Medulla oblongata (tissue), 1 donor: Measurements from ENCODE around the gene THSD4.

ENCODE experiments used
- DNase-seq: peaks from one replicate; pipeline ENCODE4 v3.0.0-alpha.2; 2015; ENCODE audit errors: extremely low spot score

Gene THSD4

DNA sequence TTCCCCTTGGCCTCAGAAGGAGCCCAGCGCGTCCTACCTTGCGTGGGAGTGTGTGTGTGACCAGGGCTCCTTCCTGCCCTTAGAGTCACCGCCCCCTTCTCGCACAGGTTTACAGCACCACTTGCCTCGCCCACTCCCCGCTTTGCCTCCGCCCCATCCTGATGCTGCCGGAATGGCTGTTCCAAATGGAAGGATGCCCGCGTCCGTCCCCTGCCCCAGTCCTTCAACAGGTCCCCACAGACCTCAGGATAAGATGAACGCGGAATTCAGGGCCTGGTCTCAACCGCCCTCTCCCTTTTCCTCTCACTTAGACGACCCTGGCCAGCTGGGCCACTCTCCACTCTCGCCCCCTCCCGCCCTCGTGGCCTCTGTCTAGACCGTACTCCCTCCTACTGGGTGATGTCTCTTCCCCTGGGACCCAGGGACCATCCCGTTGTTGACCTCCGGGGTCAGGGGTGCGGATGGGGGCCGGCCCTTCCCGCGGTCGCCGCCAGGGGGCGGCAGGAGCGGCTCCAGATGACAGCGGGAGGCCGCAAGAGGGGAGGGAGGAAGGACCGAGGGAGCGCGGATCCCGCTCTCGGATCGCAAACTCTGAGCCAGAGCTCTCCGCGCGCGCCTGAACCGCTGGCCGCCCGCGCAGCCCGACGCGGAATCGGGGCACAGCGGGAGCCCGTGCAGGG lies at the start of gene THSD4:
Gene THSD4, plus strand, starts transcription at position 585 of the 680 bp plus-strand sequence.
- peak; percentile 17 for DNase-seq

DNA sequence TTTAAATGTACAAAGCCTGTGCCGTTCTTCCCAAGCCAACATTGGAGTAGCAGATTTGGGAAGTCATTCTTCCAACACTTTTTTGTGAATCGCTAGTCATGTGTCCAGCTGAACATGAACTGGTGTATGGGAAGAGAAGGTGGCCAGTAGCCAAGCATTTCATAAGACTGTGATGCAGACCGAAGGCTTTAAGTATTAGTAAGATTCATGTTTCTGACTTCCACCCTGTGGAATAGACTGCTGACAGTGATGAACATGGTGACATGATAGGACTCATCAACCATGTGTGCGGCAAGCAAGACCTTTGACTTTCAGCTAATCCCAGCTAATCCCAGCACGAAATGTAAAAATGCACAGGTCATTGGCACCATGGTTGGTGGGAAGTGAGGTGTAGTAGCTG lies 48.3 kb upstream of the THSD4 start:
- no peak for DNase-seq

DNA sequence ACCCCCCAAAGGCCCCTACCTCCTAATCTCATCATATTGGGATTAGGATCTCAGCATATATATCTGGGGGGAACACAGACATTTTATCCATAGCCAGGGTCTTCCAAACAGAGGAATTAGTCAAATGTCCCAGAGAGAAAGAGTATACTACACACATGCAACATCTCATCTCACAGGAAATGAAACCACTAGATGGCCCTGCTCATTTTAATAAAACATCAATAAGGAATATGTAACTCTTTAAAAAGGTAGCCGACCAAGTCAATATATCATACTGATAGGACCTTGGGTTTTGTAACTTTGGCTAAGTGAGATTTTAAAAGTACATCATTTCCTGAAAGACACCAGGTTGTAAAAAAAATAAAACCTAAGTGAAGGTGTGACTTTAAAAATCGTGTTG lies 45.6 kb upstream of the THSD4 start:
- DNase-seq, result no peak

DNA sequence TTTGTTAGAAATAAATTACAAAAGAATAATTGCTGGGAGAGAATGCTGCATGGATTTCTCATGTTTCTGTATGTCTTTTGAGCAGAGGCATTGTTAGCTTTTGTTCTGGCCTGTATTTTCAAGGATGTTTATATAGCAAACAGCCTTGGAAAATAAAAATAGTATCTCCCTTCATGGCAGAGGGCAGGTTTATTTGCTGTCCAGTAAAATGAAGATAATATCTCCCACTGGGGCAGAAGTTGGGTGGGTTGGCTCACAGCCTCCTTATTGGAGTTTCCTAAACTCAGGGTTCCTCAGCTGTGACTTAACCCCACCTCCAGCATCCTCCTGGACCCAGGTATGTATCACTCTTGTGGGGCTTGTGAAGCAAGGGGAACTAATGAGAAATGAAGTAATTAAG lies 43.7 kb upstream of the THSD4 start:
- DNase-seq, result no peak

DNA sequence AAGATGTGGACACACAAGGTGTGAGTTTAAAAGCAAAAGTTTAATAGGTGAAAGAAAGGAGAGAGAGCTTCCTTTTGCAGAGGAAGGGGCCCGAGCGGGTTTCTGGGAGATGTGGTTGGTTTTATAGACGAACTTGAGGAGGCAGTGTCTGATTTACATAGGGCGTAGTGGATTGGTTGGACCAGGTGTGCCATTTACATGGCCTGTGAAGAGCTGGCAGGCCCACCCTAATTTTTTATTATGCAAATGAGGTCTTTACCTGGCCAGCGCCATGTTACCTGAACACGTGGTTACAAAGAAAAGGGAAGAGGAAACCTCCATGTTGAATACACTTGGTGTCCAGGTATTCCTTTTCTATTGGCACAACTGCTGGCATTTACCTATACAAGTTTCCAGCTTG lies 42.8 kb upstream of the THSD4 start:
- no peak for DNase-seq

DNA sequence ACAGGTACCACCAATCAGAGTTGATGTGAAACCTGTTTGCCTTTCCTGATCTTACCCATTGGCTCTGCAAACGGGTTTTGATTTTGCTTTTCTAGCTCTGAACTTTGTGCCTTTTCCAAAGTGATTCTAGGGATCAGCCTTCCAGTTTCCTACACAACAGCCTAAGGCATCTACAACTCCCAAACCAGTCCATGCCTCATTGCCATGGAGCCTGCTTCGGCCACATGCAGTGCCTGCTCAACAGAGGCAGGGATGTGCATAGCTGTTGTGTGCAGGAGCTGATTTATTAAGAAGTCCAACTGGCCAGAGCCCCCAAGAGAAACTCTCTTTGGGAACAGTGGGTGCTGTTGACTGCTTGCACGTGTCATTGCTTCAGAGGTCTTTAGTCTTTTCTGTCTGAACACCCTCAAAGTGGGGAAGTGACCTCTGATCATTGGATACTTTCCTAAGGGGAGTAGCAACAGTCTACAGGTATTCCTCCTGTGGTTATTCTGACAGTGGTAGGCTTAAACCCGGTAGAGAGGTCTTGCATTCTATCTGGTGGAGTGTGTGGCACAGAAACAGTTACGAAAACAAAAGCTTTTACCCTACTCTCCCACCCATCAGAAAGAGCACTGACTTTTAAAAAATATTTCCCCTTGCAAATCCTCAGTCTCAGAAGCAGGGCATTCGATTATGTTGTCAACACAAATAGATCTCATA lies 36.6 kb upstream of the THSD4 start:
- DNase-seq, result no peak

DNA sequence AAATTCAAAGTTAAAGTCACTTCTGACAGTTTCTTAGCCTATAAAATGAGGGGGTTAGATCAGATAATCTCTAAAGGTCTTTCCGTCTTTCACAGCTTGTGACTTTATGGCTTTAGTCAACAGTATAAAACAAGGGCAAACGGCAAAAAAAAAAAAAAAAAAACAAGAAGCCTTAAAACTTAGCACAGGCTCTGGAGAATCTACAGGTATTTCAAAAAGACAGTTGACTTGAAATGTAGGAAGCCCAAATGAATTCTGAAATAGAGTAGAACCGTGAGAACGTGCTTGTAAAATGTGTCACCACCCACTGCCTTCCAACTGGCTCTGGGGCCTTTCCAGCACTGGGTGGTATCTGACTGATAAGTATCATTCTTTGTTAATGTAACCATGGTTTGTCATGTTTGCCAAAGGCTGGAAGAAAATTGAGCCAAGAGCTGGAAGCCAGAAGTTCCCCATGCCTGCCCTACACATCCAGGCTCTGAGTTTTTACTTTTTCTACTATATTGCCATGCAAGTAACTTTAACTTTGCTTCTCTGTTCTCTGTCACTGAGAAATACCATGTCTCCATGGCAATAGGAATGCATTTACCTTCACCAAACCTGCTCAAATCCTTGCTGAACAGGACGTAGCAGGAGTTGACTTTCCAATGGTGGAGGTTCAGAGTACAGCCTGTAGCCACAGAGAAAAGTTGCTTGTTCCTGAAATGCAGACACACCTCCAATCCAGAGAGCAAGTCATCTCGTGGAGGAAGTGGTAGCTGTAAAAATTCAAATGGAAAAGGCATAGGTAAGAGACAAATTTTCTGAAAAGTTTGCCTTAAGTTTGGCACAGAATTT lies 35.8 kb upstream of the THSD4 start:
- DNase-seq, result no peak

DNA sequence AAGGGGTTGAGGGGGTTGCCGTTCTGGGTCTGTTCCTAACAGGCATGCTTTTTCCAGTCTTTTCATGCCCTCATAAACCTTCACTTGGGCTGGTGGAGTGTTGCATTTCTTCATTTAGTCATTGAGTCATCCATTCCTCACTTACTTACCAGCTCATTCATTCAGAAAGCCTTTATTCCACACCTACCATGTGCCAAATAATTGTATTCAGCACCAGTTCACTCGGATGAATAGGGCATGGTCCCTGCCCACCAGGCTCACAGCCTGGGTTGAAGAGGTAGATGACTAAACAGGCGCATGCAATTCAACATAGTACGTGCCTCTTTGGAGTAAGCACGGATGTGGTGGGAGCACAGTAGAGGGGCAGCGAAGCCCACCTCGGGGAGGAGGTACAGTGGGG lies 35.1 kb upstream of the THSD4 start:
- no peak for DNase-seq

DNA sequence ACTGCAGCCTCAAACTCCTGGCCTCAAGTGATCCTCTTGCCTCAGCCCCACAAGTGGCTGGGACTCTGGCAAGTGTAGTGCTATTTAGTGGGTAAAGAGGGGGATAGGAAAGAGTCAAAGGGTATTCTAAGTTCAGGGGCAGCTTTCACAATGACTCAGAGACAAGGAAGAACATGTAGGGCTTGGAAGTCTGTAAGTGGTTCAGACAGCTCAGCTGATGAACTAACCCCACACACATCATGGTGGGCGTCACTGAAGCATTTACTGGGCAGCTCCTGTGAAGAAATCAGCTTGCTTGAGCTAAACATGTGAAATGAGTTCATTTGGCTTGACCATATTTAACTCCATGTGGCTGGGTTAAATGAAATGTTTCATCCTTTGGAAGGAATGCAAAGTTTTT lies 34.6 kb upstream of the THSD4 start:
- DNase-seq, result no peak

DNA sequence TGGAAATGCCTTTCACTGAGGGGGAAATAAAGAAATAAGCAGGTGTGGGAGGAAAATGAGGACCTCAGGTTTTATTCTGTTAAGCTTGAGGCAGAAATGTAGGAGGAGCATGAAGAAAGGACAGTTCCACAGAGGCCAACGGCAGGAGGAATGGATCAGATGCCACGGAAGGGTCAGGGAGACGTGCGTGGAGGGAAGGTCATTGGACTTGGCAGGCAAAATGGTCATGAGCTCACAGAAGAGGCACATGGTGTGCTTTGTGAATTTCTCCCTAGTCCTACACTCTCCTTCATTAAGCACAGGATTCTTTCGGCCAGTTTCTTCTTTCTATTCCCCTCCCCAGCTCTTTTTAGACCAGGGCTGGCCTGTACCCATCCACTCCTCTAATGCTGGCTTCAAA lies 32.5 kb upstream of the THSD4 start:
- no peak for DNase-seq

DNA sequence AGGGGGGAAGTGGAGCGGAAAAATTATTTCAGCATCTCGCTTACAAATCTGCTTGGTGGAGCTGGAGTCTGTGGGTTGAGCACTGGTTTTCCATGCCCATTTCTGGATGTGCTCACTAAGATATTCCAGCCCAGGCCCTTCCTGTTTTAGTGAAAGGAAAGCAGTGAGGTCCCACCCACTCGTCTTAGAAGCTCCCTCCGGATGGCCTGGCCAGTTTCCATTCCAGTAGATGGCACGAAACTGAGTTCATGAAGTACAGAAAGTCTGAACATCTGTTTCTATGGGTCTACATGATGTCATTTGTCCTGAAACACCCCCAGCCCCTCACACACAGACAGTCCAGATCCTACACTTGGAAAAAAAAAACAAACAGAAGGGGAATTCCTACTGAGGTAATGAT lies 31.9 kb upstream of the THSD4 start:
- no peak for DNase-seq

DNA sequence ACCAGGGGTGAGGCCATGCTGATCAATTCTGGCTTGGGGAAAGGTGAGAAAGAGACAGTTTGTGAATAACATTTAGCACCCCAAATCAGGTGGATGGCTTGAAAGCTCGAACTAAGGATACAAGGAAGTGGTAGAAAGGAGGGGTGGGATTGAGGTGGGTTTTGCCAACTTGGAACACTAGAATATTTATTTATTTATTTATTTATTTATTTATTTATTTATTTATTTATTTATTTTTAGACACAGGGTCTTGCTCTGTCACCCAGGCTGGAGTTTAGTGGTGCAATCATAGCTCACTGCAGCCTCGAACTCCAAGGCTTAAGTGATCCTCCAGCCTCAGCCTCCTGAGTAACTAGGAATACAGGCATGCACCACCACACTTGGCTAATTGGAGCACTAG lies 31.0 kb upstream of the THSD4 start:
- no peak for DNase-seq

DNA sequence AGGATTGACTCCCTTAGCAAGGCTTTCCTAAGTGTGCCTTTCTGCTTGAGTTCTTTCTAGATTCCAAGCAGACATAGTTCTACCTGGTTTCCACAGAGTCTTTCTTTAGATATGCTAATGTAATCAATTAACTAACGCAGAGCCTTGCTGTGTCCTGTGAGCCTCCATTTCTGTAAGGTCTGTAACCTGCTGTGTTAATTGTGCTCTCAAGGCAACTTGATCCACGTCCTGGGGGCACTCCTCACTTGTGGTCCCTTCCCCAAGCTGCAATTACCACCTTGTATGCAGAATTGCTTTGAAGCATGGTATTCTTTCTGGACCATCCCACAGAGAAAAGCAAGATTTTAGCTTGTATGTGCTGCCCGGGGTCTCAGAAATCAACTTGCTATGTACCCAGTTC lies 29.5 kb upstream of the THSD4 start:
- no peak for DNase-seq

DNA sequence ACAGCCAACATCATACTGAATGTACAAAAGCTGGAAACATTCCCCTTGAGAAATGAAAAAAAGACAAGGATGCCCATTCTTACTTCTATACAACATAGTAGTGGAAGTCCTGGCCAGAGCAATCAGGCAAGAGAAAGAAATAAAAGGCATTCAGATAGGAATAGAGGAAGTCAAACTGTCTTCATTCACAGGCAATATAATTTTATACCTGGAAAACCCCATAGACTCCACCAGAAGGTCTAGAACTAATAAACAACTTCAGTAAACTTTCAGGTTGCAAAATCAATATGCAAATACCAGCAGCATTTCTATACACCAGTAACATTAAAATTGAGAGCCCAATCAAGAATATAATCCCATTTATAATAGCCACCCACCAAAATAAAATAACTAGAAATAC lies 27.1 kb upstream of the THSD4 start:
- no peak for DNase-seq

DNA sequence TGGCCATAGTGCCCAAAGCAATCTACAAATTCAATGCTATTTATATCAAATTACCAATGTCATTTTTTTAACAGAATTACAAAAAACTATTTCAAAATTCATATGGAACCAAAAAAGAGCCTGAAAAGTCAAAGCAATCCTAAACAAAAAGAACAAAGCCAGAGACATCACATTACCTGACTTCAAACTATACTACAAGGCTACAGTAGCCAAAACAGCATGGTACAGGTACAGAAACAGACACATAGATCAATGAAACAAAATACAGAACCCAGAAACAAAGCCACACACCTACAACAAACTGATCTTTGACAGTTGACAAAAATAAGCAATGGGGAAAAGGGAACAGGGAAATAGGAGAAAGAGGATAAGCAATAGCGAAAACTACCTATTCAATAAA lies 26.6 kb upstream of the THSD4 start:
- no peak for DNase-seq

DNA sequence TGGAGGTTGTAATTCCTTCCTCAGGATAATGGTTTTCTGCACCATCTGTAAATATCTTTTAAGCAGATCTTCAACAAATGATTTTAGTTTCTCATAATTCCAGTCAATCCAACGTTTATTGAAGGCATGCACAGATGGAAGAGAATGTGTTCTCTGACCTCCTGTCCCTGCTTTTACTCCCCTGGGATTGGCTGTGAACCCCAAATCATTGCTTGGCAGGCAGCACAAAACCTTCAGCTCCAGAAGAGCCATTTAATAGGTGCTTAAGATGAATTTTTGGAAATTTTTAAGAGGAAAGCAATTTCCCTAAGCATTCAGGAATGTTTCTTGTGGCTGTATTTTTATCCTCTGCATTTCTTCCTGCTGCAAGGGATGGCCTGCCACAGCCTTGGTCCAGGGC lies 25.5 kb upstream of the THSD4 start:
- DNase-seq, result no peak

DNA sequence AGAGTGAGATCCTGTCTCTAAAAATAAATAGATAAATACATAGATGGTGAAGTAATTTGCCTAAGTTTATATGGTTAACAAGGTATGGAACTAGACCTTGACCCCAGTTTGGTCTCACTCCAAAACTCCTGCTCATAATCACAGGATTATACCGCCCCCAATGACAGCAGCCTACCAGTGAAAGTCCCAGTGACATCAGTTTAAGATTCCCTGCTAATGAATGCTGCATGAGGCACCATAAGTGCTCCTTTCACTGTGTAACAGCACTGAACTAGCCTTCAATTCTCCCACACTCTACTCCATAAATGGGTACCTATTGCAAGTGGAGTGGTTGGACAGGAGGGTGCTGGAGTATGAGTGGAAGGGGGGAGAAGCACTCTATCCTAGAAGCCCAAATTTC lies 23.7 kb upstream of the THSD4 start:
- no peak for DNase-seq

DNA sequence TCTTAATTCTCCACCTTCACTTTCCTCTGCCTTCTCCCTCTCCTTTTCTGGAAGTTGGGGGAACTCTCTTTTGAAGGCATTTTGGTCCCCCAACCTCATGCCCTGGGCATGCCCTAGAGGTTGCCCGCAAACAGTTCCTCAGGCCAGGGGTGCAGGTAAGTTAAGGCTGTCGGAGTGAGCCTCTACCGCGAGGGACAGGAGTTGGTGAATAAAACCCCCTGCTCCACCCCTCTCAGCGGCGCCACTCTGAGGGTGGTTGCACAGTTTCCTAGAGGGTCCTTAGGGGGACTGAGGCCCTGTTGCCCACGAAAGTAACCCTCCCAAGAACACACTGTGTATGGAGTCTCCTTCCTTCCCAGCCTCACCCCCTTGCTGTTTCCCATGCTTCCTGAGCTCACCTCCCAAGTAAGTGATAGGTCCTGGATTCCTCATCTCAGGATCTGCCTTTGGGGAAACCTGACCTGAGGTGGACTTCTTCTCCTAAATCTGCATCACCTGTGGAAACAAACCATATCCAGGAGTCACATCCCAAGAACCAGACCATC lies 23.1 kb upstream of the THSD4 start:
- DNase-seq, result no peak

DNA sequence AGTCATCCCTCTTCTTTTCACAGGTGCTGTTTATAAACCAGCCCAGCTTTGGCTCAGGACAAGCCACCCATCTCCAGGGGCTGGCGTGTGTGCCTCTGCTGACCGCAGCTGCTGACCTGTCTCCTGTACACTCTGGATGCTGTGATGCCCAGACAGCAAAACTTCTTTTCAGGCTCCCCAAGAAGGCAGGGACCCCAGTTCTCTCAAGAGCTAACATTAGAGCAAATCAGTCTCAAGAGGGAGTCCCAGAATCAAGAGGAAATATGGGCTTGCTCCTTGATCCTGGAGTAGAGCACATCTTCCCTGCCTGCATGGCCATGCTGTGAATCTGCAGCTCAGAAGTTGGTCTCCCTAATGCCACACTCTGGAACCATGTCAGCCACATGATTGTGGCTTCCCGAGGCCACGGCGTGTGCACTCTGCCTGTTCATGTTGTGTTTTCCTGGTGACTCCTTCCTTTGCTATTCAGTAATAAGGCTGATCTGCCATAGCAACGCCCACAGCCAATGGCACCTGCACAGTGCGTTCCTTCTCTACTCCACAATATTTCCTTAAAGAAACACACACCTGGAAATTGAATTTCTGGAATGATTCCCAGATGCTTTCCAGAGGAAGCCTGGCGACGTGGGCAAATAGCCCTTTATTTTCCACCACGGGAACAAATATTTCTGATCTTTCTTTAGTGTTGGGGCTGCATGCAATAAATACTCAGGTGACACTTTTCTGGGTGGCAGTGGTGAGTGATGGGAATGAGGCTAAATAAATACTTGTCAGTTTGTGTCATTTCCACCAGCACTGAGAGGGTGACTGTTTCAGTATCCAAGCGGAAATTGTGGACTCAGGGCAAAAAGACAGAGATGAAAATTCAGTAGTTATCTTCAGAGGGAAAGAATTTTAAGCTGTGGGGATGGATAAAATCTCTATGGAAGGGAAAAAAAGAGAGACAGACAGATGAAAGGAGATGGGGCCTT lies 21.9 kb upstream of the THSD4 start:
- no peak for DNase-seq

DNA sequence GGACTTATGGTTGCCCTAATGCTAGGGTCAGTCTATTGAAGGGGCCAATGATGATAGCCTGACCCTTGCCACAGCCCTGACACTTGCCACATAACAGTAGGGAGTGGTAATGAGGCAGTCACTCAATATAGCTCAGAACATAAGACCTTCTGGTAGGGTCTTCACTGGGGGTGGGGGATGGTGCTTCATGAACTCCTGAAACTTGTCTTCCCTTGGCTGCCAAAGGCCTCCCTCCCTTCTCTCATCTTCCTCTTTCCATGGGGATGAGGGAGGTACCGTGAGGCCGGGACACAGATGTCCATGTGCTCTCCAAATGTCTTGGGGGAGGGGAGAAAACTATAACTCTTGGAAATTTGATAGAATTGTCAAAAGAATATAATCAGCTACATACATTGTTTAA lies 21.1 kb upstream of the THSD4 start:
- DNase-seq, result no peak

DNA sequence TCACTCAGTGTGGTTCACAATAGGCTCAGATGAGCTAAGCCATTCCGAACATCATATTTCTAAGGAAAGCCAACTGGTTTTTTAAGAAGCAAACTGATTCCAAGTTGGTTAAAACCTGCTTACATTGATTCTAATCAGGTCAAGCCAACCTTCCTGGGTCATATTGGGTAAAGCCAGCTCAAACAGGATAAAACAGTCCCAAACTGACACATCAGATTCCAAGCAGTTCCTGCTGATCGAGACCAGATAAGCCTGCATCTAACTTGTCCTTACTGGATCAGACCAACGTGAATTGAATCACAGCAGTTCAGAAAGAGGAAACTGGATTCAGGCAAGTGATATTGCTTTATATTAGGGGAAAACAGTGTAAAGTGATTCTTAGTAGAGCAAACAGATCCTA lies 18.6 kb upstream of the THSD4 start:
- DNase-seq, result no peak
